Measurements from ENCODE around the gene TIMP3.

Gene TIMP3

DNA sequence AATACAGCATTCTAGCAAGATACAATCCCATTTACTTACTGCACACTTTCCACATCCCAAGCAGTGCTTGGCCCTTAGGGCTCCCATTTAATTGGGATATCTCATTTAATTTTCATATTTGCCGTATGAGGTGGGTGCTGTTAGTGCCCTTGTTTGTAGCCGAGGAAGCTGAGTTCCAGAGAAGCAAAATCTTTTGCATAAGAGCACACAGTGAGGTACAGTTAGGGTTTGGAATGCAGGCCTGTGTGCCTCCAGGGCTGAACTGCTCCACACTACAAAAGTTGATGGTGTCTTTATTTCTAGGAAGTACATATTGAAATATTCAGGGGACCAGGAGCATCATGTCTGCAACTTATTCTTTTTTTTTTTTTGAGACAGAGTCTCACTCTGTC lies 15.5 kb upstream of the TIMP3 start:
- DNase-seq, result no peak

DNA sequence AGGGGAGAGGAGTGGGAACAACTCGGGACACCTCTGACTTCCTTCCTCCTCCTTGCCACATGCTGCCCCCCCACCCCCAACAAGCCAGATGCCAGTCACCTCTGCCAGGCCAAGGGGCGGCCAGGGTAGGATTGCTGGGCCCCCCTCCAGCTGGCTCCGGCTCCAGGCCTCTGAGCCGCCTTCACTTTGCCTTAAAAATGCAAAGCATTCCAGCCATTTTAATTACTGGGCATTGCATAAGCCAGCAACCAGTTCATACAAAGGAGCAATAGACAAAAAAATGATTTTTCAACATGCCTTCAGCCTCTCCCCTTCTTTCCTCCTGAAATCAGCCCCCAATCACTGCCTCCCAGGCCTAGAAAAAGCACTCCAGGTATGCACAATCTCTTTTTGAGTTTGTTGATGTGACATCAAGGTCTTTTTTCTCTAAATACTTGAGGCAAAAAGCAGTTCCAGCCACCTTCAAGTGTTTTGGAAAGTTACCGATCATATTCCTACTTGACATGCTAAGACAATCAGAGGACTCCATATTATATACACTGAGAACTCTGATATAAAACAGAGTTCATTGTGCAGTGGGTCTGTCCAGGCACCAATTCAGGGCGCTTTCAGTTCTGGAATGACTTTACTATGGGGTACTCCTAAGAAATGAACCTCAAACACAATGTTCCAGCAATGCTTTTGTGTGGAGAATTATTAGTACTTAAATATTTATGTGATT lies 12.4 kb upstream of the TIMP3 start:
- peak; percentile 80 for DNase-seq

GRCh38 chr22:32789797-32790620 lies 11.5 kb upstream of the TIMP3 start:
- DNase-seq, result no peak

DNA sequence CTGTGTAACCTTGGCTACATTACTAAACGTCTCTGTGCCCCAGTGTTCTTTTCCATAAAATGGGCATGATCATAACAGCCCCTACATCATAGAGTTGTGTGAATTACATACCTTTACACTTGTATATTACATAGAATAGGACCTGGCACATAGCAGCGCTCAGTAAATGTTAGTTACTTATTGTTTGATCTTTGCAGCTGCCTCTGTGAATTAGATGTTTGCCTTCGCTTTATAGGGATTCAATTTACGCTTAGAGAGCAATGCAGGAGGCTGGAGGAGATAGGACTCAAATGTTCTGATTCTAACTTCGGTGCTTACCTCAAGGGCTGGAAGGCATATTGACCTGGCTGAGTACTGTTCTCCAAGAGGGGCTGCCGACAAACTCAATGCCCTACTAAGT lies 10.4 kb upstream of the TIMP3 start:
- no peak for DNase-seq

GRCh38 chr22:32791485-32791884 lies 10.0 kb upstream of the TIMP3 start:
- DNase-seq, result no peak

GRCh38 chr22:32793589-32793988 lies 7.9 kb upstream of the TIMP3 start:
- no peak for DNase-seq

DNA sequence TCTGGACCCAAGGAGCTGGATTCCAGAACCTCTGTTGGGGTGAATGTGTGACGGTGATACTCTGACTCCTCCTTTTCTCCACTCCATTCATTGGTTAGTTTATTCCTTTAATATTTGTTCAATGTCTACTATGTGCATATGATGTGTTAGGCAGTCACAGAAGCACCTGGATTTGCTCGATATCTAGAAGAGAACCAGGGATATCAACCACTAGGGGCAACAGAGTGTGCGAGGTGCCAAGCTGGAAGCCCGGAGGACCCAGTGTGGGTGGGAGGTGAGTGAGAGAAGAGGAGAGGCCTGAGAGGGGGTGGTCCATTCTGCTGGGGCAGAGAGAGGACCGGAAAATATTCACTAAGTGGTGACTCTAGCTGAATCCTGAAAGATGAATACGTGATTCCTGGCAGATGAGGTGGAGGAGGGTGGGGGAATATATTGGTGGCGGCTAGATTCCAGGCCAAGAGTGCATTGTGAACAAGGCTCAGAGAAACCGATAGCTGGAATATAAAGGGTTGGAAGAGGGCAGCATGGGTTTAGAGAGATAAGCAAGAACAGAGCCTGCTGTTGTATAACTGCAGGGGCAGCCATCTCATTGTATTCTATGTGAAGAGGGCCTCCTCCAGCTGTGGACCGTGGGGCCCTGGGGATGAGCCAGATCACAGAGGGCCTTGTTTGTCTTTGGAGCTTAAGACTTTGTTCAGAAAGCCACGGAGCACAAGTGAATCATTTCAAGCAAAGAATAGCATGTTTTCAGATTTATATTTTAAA lies 6.9 kb upstream of the TIMP3 start:
- DNase-seq, result peak; percentile 42

GRCh38 chr22:32795214-32795596 lies 6.3 kb upstream of the TIMP3 start:
- DNase-seq, result no peak

DNA sequence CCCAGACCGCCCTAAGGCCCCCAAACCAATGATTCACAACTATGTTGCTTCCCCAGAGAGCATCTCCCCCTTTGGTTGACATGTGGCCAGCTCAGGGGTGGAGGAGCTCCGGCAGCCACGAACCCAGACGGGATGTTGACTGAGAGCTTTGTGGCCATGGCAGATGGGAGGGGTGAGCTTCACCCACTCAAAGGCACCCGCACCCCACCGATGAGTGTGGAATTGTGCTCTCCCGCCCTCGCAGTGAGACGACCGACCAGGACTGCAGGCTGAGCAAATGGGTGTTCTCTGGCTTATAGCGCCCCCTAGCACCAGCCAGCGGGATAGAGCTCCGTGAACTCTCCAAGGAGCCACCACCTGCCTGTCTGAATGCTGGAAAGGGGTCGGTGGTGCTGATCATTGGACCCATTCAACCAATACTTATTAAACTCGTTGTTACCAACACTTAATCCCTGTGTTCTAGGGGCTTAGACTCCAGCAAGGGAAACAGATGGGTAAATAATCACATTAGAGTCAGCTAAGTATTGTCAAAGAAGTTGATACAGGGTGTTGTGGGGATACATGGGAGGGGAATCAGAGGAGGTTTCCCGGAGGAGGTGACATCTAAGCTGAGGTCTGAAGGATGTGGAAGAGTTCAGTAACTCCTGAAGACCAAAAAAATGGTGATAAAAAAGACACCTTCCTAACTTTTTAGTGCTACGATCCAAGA lies 4.5 kb upstream of the TIMP3 start:
- peak; percentile 76 for DNase-seq

GRCh38 chr22:32799496-32799895 lies 2.0 kb upstream of the TIMP3 start:
- DNase-seq, result peak; percentile 29

DNA sequence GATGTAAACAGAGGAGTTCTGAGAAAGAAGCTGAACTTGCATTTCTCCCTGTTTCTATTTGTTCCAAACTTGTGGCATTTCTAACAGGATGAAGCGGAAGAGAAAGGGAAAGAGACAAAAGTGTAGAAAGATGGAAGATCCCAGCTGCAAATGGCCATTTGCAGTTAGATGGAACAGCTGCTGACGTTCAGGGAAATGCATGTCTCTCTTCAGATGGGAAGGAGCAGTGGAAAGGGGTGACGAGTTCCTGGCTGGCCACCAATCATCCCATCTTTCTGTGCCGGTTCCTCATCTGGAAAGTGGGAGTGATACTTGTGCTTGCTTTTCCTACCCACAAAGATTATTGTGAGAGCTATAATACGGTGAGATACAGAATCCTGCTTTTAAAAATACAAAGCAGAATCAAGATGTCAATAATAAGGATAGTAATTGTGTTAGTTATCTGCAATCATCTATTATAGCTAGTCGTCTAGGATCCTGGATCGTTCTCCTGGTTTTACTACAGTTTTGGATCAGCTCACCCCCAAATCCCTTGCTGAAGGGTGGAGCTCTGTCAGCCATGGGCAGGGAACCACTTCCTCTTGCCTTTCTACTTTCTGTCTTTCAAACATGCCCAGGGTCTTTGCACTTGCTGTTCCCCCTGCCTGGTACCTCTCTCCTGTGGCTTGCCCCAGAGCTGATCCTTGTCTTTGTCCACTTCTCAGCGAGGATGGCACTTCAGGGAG lies 1.2 kb upstream of the TIMP3 start:
- DNase-seq, result no peak

- DNase-seq, result no peak
Observed at GRCh38 chr22:32800994-32801536, 440 bp upstream of the TIMP3 start.

DNA sequence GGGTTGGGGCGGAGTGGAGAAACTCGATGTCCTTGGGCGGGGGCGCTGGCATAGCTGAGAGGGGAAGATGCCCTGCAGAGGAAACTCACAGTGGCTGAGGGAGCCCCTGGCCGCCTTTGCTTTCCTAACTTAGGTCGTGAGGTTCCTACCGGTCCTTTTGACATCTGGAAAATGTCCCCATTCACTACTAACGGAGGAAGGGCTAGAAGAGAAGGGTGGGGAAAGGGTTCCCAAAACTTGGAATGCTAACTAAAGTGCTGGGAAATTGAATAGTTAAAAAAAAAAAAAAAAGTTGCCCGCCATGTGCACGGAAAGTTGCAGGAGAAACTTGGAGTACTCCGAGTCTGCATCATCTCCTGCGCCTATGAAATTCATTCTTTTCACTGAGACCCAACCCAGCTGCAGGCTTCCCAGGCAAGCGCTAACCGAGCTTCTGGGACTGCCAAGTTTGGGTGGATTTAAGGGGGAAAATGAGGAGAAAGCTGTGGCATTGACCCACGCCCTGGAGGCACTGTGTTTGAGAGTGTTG lies 796 bp downstream of the TIMP3 start:
- DNase-seq, result peak; percentile 41

DNA sequence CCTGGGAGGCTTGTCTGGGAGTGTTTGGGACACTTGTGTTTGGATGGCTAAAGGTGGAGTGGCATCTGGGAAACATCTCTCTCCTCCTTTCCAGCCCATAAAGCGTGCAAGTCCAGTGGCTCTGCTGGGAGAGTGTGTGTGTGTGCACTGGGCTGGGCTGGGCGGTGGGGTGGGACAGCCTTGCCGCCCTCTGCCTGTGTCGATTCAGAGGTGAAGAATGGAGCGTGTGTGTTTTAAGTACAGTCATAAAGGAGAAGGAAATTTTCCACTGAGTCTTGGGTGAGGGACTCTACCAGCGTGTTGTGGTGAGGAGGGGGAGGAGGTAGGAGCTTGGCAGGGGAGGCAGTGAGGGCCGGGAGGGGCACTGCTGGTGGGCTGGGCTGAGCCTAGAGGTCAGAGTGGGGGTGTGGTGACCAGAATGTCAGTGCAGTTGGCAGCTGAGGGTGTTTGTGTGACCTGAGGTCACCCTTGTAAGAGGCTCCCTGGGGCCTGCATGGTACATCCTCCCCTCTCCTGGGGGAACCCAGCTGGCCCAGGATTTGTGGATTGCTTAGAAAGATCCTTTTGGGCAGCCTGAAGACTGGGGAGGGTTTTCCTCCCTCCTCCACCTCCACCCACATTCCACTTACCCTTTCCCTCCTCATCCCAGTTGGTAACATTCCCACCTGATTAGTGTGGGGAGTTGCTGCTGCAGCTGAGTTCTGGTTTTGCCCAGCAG lies 1.7 kb downstream of the TIMP3 start:
- DNase-seq, result peak; percentile 77

- DNase-seq, result peak; percentile 76
Observed at GRCh38 chr22:32803738-32804435, 2.4 kb downstream of the TIMP3 start.

GRCh38 chr22:32804531-32805360 lies 3.2 kb downstream of the TIMP3 start:
- no peak for DNase-seq

DNA sequence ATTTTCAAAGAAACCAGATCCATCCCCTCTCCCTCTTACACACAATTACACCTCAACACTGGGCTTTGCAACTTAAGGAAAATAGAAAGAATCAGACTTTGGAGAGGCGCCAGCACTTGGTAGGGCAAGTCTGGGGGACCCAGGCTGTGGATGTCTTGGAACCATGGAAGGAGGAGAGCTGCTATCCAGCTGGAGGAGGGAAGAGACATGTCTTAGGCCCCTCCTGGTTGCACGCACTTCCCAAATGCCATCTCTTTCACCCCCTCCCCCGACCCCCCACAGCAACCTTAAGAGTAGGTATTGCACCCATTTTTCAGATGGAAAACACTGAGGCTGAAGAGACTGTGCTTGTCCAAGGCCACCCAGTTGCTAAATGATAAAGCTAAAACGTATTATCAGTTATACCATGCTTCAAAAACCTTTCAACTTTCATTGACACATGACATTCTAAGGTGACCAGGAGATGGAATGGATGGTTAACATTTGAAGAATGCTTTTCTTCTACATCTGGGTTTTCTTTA lies 3.9 kb downstream of the TIMP3 start:
- DNase-seq, result no peak

DNA sequence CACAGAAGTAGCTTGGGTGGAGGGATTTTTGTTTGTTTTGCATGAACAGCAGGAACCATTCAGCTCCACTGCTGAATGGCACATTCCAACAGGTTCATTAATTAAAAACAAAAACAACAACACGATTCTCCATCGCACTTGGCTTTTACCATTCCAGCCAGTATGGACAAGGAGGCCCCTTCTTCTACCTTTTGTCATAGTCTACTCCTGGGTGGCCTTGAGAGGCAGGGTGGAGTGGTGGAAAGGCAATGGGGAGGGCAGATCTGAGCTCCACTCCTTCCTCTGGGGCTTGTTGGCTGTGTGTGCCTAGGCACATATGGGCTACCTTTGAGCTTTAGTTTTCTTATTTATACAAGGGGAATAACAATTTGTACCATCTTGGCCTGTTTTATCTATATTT lies 4.8 kb downstream of the TIMP3 start:
- no peak for DNase-seq

DNA sequence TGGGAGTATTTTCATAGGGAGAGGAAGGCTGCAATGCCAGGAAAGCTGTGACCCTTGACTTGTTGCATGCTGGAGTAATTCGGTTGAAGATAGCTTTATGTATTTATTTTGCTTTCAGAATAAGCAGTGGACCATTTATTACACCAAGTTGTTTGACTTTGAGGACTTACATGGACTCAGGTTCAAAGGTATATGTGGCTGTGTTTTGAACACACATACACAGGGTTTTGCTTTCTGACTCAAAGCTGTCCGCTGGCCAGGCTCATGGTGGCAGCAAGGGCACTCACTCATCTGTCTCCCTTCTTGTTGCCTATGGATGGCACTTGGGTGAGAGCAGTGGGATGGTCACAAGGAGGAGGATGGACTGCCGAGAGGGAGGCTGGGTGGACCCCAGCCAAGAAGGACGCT lies 6.5 kb downstream of the TIMP3 start:
- no peak for DNase-seq
